Measurements from ENCODE around the gene NCK1.

NCK1 gene

DNA sequence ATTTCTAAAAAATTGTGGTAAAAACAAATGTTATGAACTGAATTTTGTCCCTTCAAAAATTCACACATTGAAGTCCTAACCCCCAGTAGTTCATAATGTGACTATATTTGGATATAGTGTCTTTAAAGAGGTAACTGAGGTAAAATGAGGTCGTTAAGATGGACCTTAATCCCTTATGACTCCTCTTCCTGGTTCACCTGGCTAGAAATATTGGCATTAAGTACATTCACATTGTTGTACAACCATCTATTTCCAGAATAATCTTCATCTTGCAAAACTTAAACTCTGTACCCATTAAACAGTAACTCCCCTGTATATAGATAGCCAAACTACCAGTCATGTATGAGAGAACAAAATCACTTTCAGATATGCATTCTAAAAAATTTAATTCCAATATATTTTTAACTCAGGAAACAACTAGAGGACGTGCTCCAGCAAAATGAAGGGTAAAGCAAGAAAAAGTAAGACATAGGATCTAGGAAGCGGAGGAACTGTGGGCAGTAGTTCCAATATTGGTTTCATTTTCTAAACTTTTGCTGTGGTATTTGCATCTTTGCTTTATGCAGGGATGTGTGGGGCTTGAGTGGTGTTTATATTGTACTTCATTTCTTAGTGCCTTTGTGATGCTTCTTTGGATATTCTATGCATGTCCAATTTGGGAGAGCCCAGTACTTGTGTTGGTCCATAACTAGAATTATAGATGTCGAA is 59.0 kb downstream of the NCK1 start:
- H3K27ac ChIP-seq (ENCODE audit: low read depth, low read length, poor library complexity, severe bottlenecking) = no peak overlapping the region
- H3K36me3 ChIP-seq (ENCODE audit: insufficient read depth, low read length) = peaks cover 36% of the 10 kb centered on the region
- H3K27me3 ChIP-seq (ENCODE audit: insufficient read depth, low read length) = no peaks in the 10 kb centered on the region

DNA sequence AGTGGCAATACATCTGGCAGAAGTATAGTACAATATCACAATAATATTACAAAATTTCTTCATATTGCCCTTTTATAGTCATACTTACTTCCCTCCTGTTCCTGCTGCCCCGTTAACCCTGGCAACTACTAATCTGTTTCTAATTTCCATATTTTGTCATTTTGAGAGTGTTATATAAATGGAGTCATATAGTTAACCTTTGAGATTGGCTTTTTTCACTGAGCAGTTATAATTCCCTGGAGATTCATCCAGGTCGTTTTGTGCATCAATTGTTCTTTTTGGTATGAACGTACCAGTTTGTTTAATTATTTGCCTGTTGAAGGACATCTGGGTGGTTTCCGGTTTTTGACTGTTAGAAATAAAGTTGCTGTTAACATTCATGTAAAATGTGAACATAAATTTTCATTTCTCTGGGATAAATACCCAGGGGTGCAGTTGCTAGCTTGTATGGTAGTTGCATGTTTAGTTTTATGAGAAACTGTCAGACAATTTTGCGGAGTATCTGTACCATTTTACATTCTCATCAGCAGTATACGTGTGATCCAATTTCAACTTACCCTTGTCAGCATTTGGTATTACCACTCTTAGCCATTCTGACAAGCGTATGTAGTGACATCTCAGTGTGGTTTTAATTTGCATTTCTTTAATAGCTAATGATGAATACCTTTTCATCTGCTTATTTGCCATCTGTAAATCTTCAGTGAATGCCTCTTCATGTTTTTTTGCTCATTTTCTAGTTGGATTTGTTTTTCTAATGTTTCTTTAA is 63.6 kb downstream of the NCK1 start:
- H3F3A ChIP-seq (ENCODE audit: insufficient read depth, low read length) = no peaks in the 10 kb centered on the region
- H3K4me3 ChIP-seq (ENCODE audit: low read depth, low read length, poor library complexity, severe bottlenecking) = no peak overlapping the region
- H3K9me3 ChIP-seq (ENCODE audit: low read length) = peaks cover 3% of the 10 kb centered on the region; the same call in 1 of the 2 replicates
- H3K9me2 ChIP-seq (ENCODE audit: low read depth, low read length) = no peaks in the 10 kb centered on the region
- H3K4me1 ChIP-seq (ENCODE audit: insufficient read depth, low read length, severe bottlenecking) = peaks cover 5% of the 10 kb centered on the region
- no peak overlapping the region for H3K9ac ChIP-seq (ENCODE audit: low read length)
- peaks cover 48% of the 10 kb centered on the region for H3K36me3 ChIP-seq (ENCODE audit: insufficient read depth, low read length)
- no peaks in the 10 kb centered on the region for H4K20me1 ChIP-seq (ENCODE audit: insufficient read depth, low read length)
- no peak overlapping the region for H3K27ac ChIP-seq (ENCODE audit: low read depth, low read length, poor library complexity, severe bottlenecking)
- H3K79me2 ChIP-seq (ENCODE audit: insufficient read depth, low read length) = peaks cover 60% of the 10 kb centered on the region
- H3K4me2 ChIP-seq (ENCODE audit: low read length) = no peak overlapping the region
- H3K27me3 ChIP-seq (ENCODE audit: insufficient read depth, low read length) = no peaks in the 10 kb centered on the region
- no peak overlapping the region for H2AFZ ChIP-seq (ENCODE audit: low read length)
- TF ChIP-seq, protein P1, sequence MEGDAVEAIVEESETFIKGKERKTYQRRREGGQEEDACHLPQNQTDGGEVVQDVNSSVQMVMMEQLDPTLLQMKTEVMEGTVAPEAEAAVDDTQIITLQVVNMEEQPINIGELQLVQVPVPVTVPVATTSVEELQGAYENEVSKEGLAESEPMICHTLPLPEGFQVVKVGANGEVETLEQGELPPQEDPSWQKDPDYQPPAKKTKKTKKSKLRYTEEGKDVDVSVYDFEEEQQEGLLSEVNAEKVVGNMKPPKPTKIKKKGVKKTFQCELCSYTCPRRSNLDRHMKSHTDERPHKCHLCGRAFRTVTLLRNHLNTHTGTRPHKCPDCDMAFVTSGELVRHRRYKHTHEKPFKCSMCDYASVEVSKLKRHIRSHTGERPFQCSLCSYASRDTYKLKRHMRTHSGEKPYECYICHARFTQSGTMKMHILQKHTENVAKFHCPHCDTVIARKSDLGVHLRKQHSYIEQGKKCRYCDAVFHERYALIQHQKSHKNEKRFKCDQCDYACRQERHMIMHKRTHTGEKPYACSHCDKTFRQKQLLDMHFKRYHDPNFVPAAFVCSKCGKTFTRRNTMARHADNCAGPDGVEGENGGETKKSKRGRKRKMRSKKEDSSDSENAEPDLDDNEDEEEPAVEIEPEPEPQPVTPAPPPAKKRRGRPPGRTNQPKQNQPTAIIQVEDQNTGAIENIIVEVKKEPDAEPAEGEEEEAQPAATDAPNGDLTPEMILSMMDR (IDR thresholded peaks at IDR 0.05; ENCODE audit: low read length) = no peak
- TF ChIP-seq EZH2 (IDR thresholded peaks at IDR 0.05; ENCODE audit: borderline replicate concordance, low read length) = no peak

More for the DNA sequence above, 59.0 kb downstream of the NCK1 start:
- peaks cover 3% of the 10 kb centered on the region; the same call in 1 of the 2 replicates for H3K9me3 ChIP-seq (ENCODE audit: low read length)
- peaks cover 12% of the 10 kb centered on the region for H3K4me1 ChIP-seq (ENCODE audit: insufficient read depth, low read length, severe bottlenecking)
- H2AFZ ChIP-seq (ENCODE audit: low read length) = no peak overlapping the region
- peaks cover 93% of the 10 kb centered on the region for H3K79me2 ChIP-seq (ENCODE audit: insufficient read depth, low read length)
- H4K20me1 ChIP-seq (ENCODE audit: insufficient read depth, low read length) = no peaks in the 10 kb centered on the region
- no peak overlapping the region for H3K4me2 ChIP-seq (ENCODE audit: low read length)
- no peaks in the 10 kb centered on the region for H3K9me2 ChIP-seq (ENCODE audit: low read depth, low read length)
- TF ChIP-seq, protein P1 (IDR thresholded peaks at IDR 0.05; ENCODE audit: low read length) = no peak
- no peak for TF ChIP-seq EZH2 (IDR thresholded peaks at IDR 0.05; ENCODE audit: borderline replicate concordance, low read length)
- H3K9ac ChIP-seq (ENCODE audit: low read length) = no peak overlapping the region
- H3K4me3 ChIP-seq (ENCODE audit: low read depth, low read length, poor library complexity, severe bottlenecking) = no peak overlapping the region
- peaks cover 4% of the 10 kb centered on the region; the same call in 1 of the 2 replicates for H3F3A ChIP-seq (ENCODE audit: insufficient read depth, low read length)

DNA sequence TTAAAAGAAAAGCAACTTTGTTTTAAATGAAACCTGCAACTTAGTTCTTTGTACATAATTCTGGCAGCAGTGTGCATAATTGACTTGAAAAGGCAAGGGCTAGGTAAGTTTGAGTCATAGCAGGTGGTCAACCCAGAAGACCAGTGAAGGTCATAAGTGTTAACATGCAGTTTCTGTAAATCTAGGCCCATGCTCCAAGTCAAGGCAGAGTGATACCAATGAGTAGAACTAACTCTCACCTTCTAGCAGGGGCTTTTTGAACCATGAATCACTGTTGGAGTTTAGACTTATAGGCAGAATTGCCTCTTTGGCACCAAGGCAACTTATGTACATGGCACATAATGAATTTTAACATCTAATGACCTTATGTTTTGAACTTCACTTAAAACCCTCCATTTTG is 66.2 kb downstream of the NCK1 start:
- H2AFZ ChIP-seq (ENCODE audit: low read length) = no peak overlapping the region
- no peaks in the 10 kb centered on the region for H3K9me2 ChIP-seq (ENCODE audit: low read depth, low read length)
- H3K4me3 ChIP-seq (ENCODE audit: low read depth, low read length, poor library complexity, severe bottlenecking) = no peak overlapping the region
- H3K36me3 ChIP-seq (ENCODE audit: insufficient read depth, low read length) = peaks cover 52% of the 10 kb centered on the region
- no peaks in the 10 kb centered on the region for H3K9me3 ChIP-seq (ENCODE audit: low read length)
- peaks cover 5% of the 10 kb centered on the region for H3K4me1 ChIP-seq (ENCODE audit: insufficient read depth, low read length, severe bottlenecking)
- no peak for TF ChIP-seq EZH2 (IDR thresholded peaks at IDR 0.05; ENCODE audit: borderline replicate concordance, low read length)
- TF ChIP-seq, protein P1 (IDR thresholded peaks at IDR 0.05; ENCODE audit: low read length) = no peak
- peaks cover 39% of the 10 kb centered on the region for H3K79me2 ChIP-seq (ENCODE audit: insufficient read depth, low read length)
- no peaks in the 10 kb centered on the region for H3F3A ChIP-seq (ENCODE audit: insufficient read depth, low read length)
- H3K4me2 ChIP-seq (ENCODE audit: low read length) = no peak overlapping the region
- H3K9ac ChIP-seq (ENCODE audit: low read length) = no peak overlapping the region
- H4K20me1 ChIP-seq (ENCODE audit: insufficient read depth, low read length) = no peaks in the 10 kb centered on the region
- no peak overlapping the region for H3K27ac ChIP-seq (ENCODE audit: low read depth, low read length, poor library complexity, severe bottlenecking)
- no peaks in the 10 kb centered on the region for H3K27me3 ChIP-seq (ENCODE audit: insufficient read depth, low read length)
